Choroid plexus epithelial cell (primary cell): ENCODE measurements around the gene DOCK2.

Experiments used
- DNase-seq: peaks from one replicate; pipeline ENCODE4 v3.0.0-alpha.2; 2010; ENCODE audit warnings: low read depth
- H3K4me3 ChIP-seq: 2 replicates; pipeline ENCODE4 v1.5.1; 2011; ENCODE audit warnings: low read depth, mild to moderate bottlenecking, control low read depth, low read length, moderate library complexity
- TF ChIP-seq, protein P1 (sequence below): conservative IDR thresholded peaks from 2 replicates; pipeline ENCODE4 v1.5.1; 2011; ENCODE audit warnings: low read depth, mild to moderate bottlenecking, control low read depth, inconsistent platforms, low read length, moderate library complexity

DOCK2 gene

GRCh38 chr5:170006021-170006420 is 368.9 kb downstream of the DOCK2 start:
- no peak for DNase-seq
- H3K4me3 ChIP-seq = no peak overlapping the region
- TF ChIP-seq, protein P1, sequence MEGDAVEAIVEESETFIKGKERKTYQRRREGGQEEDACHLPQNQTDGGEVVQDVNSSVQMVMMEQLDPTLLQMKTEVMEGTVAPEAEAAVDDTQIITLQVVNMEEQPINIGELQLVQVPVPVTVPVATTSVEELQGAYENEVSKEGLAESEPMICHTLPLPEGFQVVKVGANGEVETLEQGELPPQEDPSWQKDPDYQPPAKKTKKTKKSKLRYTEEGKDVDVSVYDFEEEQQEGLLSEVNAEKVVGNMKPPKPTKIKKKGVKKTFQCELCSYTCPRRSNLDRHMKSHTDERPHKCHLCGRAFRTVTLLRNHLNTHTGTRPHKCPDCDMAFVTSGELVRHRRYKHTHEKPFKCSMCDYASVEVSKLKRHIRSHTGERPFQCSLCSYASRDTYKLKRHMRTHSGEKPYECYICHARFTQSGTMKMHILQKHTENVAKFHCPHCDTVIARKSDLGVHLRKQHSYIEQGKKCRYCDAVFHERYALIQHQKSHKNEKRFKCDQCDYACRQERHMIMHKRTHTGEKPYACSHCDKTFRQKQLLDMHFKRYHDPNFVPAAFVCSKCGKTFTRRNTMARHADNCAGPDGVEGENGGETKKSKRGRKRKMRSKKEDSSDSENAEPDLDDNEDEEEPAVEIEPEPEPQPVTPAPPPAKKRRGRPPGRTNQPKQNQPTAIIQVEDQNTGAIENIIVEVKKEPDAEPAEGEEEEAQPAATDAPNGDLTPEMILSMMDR = no peak

DNA sequence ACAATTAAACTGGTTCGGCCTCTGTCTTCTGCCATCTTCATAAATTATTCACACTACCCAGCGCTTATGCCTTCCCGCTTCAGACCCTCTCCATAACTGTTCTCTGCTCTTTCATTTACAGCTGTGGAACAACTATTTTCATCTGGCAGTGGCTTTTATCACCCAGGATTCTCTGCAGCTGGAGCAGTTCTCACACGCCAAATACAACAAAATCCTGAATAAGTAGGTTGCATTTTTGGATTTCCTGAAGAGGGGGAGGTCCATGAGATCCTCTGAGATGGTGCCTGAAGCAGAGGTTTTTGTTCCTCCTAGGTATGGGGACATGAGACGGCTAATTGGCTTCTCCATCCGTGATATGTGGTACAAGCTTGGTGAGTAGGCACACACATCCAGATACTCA is 371.3 kb downstream of the DOCK2 start:
- DNase-seq = no peak
- no peak overlapping the region for H3K4me3 ChIP-seq
- TF ChIP-seq, protein P1 = no peak

DNA sequence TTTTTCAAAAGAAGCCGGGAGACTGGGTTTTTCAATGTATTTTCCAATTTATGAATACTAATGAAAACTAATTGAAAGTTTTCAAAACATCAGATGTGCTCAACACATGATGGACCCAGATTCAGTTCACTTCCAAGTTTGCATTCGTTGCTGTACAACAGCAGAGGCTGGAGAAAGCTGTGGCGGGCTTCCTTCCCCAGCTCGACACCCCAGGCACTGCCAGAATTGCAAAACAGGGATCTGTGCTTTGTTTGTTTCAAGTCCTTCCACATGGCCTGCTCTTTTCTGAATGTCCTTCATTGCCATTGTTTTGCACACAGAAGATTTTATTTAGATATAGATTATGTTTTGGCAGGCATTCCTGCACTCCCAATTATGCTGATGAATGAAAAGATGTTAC is 373.5 kb downstream of the DOCK2 start:
- TF ChIP-seq, protein P1 = no peak
- DNase-seq = no peak
- no peak overlapping the region for H3K4me3 ChIP-seq

- TF ChIP-seq, protein P1 = no peak
- H3K4me3 ChIP-seq = no peak overlapping the region
- no peak for DNase-seq
These were observed 374.7 kb downstream of the DOCK2 start for GRCh38 chr5:170011751-170012150.

GRCh38 chr5:170012622-170013021 is 375.5 kb downstream of the DOCK2 start:
- no peak overlapping the region for H3K4me3 ChIP-seq
- TF ChIP-seq, protein P1 = no peak
- DNase-seq = no peak

GRCh38 chr5:170020423-170020822 is 383.3 kb downstream of the DOCK2 start:
- TF ChIP-seq, protein P1 = no peak
- no peak overlapping the region for H3K4me3 ChIP-seq
- no peak for DNase-seq

DNA sequence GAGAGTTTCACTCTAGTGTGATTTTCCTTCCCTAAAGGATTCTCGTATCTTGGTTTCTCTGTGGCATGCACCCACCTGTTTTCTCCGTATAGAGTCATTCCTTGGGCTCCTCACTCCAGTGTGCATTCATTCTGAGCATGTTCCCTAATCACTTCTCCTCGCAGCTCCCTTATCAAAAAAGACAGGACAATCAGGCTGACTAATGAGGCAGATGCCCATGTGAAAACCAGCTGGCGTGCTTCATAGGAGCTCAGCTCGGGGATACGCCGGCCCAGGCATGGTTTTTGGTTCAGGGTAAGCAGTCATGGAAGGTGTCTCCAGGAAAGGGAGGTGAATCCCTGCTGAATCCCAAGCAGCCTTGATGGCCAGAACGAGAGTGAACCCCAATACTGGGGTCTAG is 384.4 kb downstream of the DOCK2 start:
- H3K4me3 ChIP-seq = no peak overlapping the region
- TF ChIP-seq, protein P1 = no peak
- DNase-seq = no peak
